Endometrial microvascular endothelial cells (primary cell): Measurements from ENCODE around the gene LASP1. TPM values are rescaled to one million over a fixed set of nuclear protein-coding genes. Genes with fewer than 3 reads are reported as not detected.

Experiments used
- in situ Hi-C: cut with HindIII; loops from 2 replicates; pipeline ENCODE4 v1.10.0; 2017; ENCODE audit warnings: low sequenced_read_pairs, low pct_unique_long_range_greater_than_20kb; ENCODE audit errors: inconsistent ontology term
- total RNA-seq: library from RNA; depleted of rRNA; stranded (reverse); fragments of >200 nt; gene quantifications from one replicate; pipeline ENCODE4 v1.2.3, GENCODE V29; 2015; ENCODE audit errors: inconsistent ontology term

Gene LASP1
- total RNA-seq, 1 donor from 2014 or later = 292 TPM

DNA sequence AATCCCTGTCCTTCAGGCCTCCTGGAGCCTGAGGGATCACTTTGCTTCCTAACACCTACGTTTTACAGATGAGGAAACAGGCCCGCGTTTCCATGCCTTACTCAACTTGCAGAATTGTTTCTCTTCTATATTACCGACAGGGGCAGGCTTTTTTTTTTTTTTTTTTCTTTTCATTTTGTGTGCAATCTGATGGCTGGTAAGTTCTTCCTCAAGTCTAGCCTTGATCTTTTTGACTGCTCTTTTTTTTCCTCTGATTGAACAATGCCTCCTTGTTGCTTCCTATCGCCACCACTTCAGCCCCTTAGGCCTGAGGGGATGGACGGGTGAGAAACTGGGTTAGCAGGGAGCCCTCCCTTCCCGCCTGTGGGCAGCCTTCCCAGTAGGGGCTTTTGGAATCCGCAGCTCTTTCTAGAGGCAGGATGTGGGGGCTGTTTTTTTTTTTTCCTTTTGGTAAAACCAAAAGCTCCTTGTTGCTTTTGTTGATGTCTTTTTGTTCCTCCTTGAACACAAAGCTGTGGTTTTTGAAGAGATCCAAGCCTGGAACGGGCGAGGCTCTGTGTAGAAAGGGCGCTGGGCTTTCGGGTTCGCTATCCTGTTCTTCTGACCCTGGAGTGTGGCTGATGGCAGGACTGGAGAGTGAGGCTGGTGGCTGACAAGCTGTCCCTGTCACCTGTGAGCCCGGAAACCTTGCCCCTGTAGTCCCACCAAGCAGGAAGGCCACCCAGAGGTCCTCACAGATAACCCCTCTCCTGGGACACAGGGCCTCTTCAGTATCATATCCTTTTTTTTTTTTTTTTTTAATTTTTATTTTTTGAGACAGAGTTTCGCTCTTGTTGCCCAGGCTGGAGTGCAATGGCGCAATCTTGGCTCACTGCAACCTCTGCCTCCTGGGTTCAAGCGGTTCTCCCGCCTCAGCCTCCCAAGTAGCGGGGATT, 14.0 kb downstream of the LASP1 start:
- in situ Hi-C loops = no loop called here

GRCh38 chr17:38885044-38885727, 15.3 kb downstream of the LASP1 start:
- in situ Hi-C loops = no loop called here

- in situ Hi-C loops = no loop called here
Measured at GRCh38 chr17:38885728-38886642, 16.1 kb downstream of the LASP1 start.

DNA sequence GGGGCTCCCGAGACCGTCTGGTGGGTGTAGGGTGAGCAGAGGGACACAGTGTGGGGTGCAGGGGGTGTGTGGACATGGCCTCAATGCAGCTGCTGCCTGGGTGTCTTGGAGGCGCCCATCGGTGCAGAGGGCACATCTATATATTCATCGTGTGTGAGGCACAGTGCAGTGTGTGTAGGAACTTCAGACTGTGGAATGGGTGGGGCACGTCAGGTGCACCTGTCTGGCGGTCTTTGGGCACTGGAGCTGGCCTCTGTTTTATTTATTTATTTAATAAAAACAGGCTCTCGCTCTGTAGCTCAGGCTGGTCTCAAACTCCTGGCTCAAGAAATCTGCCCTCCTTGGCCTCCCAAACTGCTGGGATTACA, 16.8 kb downstream of the LASP1 start:
- in situ Hi-C loops = no loop called here

DNA sequence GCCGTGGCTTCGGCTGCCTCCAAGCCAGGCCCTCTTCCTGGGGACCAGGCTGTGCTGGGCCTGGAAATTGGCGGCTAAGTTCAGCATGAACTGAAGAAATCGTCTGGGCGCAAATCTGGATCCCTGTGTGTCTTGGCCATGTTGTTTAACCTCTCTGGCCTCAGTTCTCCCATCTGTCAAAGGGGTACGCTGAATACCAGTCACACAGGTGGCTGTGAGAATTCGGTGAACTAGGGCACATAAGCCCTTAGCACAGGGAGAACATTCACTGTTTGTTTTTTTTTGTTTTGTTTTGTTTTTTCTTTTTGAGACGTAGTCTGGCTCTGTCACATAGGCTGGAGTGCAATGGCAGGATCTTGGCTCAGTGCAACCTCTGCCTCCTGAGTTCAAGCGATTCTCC, 19.0 kb downstream of the LASP1 start:
- in situ Hi-C loops = no loop called here

DNA sequence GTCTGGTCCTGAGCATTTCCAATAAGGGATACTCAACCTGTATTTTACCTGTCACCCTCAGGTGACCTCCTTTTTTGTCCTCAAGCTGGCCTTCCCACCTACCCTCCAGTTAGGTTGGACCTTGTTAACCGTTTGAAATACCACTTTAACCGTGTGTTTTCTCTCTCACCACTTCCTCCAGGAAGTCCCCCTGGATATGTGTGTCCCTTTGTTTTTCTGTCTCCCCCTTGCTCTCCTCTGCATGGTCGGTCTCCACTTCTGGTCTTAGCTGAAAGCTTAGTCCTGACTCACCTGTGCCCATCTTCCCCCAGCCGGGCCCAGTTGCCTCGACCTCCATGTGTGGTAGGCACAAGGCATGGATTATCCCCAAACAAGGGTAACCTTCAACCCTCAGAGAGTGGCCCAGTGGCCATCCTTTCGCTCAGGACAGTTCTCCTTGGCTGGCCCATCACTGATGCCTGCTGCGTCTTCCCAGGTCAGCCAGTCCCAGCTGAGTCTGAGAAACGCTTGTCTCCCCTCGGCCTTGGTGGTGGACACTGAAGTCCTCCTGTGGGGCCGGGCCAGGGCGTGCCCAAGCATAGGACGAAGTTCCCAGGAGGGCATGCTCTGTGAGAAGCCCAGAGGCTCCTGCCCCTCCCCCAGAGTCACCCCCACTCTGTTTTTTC, 20.0 kb downstream of the LASP1 start:
- in situ Hi-C loops = no loop called here

- in situ Hi-C loops = no loop called here
Measured at GRCh38 chr17:38890410-38890746, 20.5 kb downstream of the LASP1 start.

GRCh38 chr17:38891441-38891840, 21.6 kb downstream of the LASP1 start:
- in situ Hi-C loops = no loop called here

GRCh38 chr17:38892083-38892482, 22.2 kb downstream of the LASP1 start:
- in situ Hi-C loops = no loop called here

GRCh38 chr17:38892620-38893019, 22.8 kb downstream of the LASP1 start:
- in situ Hi-C loops = no loop called here

DNA sequence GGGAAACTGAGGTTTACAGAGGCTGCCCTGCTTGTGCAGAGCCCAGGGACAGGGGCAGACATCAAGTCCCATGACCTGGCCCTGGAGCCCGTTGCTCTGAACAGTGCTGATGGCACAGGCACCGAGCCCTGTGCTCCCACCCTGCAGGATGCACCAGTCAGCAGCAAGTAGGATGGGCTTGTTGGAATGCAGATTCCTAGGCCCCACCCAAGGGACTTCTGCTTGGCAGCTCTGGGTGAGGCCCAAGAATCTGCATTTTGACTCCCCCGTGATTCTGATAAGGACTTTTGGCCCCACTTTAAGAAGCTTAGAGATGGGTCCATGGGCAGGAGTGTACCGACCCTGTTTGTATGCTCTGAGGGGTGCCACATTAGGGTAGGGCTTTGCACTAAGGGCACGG, 23.3 kb downstream of the LASP1 start:
- in situ Hi-C loops = no loop called here

DNA sequence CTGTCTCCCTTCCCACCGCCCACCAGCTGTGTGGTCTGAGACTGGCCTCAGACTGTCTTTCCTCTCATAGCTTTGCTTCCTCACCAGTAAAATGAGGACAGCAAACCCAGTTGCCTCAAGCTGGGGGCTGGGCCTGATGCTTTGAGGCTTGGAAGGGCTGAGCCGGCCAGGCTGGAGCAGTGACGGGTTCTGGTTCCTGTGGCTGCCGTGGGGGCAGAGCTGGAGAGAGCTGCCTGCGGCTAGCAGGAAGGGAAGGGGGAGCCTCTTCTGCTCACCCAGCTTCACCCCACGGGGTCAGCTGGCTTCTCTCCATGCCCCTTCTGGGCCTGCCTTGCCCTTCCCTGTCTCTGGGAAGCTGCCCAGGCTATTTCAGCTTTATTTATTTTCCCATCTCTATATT, 23.7 kb downstream of the LASP1 start:
- in situ Hi-C loops = no loop called here

DNA sequence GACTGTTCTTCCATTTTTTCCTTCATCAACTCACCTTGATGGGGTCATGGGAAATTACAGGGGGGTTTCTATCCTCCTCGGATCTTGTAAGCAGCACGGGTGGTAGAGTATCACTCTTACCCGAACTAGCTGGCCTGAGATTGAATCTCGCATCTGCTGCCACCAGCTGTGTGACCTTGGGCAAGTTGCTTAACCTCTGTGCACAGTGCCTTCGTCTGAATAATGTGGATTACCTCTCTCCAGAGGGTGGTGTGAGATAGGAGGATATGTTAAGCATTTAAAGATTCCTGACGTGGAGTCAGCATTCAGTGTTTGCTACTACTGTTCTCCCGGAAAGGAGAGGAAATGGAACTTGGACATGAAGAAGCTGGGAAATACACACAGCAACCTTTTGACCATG, 24.4 kb downstream of the LASP1 start:
- in situ Hi-C loops = no loop called here

DNA sequence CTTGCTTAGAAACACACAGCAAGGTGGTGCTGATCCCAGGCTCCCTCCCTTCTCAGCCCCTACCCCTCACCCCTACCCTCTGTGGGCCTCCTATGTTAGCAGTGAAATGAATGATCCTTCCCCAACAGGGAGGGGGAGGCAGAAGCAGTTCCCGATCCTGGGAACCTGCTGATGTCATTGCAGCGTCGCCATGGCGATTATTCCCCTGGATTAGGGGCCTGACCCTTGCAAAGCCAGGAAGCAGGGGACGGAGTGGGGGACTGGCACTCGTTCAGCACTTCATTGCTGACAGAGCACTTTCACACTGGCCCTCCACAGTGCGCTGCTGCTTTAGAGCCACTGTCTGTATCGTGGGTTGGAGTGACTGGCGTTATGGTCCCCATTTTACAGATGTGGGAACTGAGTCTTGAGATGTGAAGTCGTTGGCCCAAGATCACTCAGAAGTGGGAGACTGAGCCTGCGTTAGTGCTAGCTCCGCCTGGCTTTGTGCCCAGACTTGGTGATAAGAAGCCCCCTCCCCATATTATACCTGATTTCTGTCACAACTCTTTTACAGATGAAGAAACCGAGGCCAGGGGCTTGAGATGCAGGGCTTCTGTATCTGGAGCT, 26.6 kb downstream of the LASP1 start:
- in situ Hi-C loops = no loop called here

DNA sequence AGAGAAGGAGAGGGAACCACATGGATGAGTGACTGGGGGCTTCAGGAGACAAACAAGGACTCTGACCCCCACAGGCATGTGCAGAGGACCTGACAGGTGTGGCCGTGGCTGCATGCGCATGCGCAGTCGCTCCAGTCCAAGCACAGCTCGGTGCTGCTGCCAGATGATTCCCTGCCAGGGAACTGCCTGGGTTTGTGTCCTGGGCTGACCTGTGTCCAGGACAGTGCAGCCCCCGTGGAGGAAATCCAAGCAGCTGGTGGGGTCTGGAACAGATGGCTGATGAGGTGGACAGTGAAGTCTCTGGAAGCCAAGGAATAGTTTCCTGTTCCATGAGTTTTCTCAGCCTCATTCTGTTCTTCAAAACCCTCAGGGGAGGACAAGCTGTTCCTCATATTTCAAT, 27.3 kb downstream of the LASP1 start:
- in situ Hi-C loops = no loop called here

DNA sequence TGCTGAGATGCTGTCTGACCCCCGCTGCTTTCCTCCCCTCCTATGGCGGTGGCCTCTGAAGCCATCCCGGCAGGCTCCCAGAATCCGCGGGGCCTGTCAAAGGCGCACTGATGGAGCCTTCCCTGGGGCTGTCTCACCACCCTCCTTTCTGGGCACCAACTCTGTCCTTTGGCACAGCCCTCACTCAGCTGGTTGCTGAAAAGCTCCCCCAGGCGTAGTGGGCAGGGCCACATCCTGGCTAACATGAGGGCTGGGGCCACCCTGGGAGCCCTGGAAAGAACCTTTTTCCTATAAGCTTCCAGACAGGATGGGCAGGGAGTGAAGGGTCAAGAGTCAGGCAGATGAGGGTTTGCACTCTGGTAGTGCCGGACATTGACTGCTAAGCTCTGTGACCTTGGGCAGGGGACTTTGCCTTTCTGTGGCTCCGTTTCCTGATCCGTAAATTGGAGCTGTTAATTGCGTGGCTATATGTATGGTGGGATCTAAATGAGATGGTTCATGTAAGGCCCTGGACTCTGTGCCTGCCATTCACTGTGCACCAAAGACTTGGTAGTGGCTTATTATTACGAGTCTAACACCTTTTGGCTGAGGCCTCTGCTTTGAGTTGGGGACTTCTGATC, 27.9 kb downstream of the LASP1 start:
- in situ Hi-C loops = no loop called here

DNA sequence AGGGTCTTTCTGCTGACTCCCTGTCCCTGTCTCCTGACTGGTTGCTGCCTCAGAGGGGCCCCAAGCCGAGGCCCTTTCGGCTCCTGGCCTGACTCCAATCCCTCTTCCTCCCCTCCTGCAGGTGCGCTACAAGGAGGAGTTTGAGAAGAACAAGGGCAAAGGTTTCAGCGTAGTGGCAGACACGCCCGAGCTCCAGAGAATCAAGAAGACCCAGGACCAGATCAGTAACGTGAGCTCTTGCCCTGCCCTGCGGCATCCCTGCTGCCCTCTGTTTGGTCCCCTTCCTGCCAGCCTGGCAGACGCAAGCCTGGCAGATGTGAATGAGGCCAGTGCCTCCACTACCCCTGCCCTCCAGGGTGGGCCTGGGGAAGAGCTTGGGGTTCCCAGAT, 28.4 kb downstream of the LASP1 start:
- in situ Hi-C loops = no loop called here

DNA sequence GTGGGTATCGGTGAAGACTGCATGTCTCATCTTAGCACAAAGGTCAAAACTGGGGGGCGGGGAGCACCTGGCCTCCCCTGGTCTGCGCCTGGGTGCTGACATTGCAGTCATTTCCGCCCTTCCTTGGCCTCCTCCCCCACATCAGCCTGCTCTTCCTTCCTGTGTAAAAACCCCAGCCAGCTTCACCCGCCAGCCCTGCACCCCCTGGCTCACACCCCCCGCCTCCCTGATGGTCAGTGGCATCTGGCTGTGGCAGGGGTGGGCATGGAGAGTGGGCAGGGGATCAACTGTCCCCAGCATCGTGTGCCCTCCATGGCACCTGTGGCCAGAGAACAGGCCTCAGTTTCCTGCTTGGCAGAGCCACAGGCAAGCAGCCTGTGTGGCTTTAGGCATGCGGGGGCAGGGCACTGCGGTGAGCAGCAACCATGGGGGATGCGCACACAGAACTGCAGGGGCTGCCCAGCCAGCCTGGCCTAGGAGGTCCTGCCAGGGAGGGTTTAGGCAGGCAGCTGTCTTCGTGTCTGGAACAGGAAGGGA, 29.0 kb downstream of the LASP1 start:
- in situ Hi-C loops = no loop called here
